ENCODE results near the gene ZYG11A. TPM values are rescaled to one million over a fixed set of nuclear protein-coding genes. Genes with fewer than 3 reads are reported as not detected.
A peak's percentile ranks its signal among the peaks of the same experiment; 100 is the strongest.

The ZYG11A gene
- total and polyA plus RNA-seq, 2 of the 13 experiments (the other 11 are each of a cell fraction or from before 2014, with no cell fraction given) = not detected

DNA sequence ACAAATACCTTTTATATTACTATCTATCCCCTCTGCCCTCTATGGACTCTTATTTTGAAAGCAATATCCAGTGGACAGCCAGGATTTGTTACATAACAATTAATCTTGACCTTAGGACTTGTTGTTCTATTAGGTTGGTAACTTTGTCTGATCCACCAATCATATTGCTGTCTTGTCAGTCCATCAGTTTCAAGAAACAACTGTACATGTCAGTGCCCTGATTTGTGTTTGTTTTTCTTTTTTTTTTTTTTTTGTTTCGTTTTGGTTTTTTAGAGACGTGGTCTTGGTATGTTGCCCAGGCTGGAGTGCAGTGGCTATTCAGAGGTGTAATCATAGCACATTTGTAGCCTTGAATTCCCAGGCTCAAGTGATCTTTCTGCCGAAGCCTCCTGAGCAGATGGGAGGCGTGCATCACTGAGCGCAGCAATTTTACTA, 83.0 kb downstream of the ZYG11A start (continued):
- TF ChIP-seq ZNF142 (CRISPR knock-in tag; IDR thresholded peaks at IDR 0.05) (no peak), ZFX (CRISPR knock-in tag; IDR thresholded peaks at IDR 0.05; ENCODE audit: low read depth) (no peak), DMAP1 (CRISPR knock-in tag; IDR thresholded peaks at IDR 0.05) (no peak), MIXL1 (CRISPR knock-in tag; IDR thresholded peaks at IDR 0.05) (peak; percentile 91), REL (CRISPR knock-in tag; conservative IDR thresholded peaks at IDR 0.05) (no peak), ZNF33A (CRISPR knock-in tag; IDR thresholded peaks at IDR 0.05; ENCODE audit: borderline replicate concordance) (no peak), ZEB1 (IDR thresholded peaks at IDR 0.05; ENCODE audit: insufficient replicate concordance, low read depth) (no peak), ZBTB43 (CRISPR knock-in tag; conservative IDR thresholded peaks at IDR 0.05) (no peak), PPARG (CRISPR knock-in tag; conservative IDR thresholded peaks at IDR 0.05) (peak; percentile 42; the same call in 1 of the 2 replicates), TIGD3 (CRISPR knock-in tag; IDR thresholded peaks at IDR 0.05; ENCODE audit: borderline replicate concordance) (no peak), MTF1 (CRISPR knock-in tag; IDR thresholded peaks at IDR 0.05) (no peak), ZNF7 (CRISPR knock-in tag; IDR thresholded peaks at IDR 0.05) (no peak), RCOR2 (CRISPR knock-in tag; IDR thresholded peaks at IDR 0.05) (peak; percentile 80; the same call in 1 of the 2 replicates), ZNF644 (CRISPR knock-in tag; IDR thresholded peaks at IDR 0.05; ENCODE audit: low read depth) (no peak)
- TF ChIP-seq, protein P1, sequence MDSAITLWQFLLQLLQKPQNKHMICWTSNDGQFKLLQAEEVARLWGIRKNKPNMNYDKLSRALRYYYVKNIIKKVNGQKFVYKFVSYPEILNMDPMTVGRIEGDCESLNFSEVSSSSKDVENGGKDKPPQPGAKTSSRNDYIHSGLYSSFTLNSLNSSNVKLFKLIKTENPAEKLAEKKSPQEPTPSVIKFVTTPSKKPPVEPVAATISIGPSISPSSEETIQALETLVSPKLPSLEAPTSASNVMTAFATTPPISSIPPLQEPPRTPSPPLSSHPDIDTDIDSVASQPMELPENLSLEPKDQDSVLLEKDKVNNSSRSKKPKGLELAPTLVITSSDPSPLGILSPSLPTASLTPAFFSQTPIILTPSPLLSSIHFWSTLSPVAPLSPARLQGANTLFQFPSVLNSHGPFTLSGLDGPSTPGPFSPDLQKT (CRISPR knock-in tag; IDR thresholded peaks at IDR 0.05; ENCODE audit: borderline replicate concordance) = no peak
- TF ChIP-seq, protein P2, sequence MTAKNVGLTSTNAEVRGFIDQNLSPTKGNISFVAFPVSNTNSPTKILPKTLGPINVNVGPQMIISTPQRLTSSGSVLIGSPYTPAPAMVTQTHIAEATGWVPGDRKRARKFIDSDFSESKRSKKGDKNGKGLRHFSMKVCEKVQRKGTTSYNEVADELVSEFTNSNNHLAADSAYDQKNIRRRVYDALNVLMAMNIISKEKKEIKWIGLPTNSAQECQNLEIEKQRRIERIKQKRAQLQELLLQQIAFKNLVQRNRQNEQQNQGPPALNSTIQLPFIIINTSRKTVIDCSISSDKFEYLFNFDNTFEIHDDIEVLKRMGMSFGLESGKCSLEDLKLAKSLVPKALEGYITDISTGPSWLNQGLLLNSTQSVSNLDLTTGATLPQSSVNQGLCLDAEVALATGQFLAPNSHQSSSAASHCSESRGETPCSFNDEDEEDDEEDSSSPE (CRISPR knock-in tag; IDR thresholded peaks at IDR 0.05) = no peak

All from HepG2 (cell line).